ENCODE measurements around the gene INSYN2B. TPM values are rescaled to one million over a fixed set of nuclear protein-coding genes. Genes with fewer than 3 reads are reported as not detected.

Gene INSYN2B
- total and polyA plus RNA-seq, 12 donors, result 0.08 to 0.94 (median 0.62) TPM; not detected in 2

GRCh38 chr5:169997798-169998197 lies 17.5 kb upstream of the INSYN2B start:
- TF ChIP-seq CTCF (IDR thresholded peaks at IDR 0.05) (no peak), POLR2A (IDR thresholded peaks at IDR 0.05) (no peak)
- H3K36me3 ChIP-seq (replicated peaks in 1 of 2), result no peaks in the 10 kb centered on the region
- intact Hi-C loops (cut with DNase I), result no loop called here
- DNase-seq, result no peak
- no peaks in the 10 kb centered on the region for H3K27me3 ChIP-seq
- no peak overlapping the region for H3K27ac ChIP-seq
- no peaks in the 10 kb centered on the region for H3K9me3 ChIP-seq (replicated peaks in 1 of 3)
- WGBS, 4 donors, result 85 to 95% (median 90%) methylated on average over 3 of the region's 3 CpGs
- no peak overlapping the region for H3K4me3 ChIP-seq
- H3K4me1 ChIP-seq (replicated peaks in 1 of 2), result no peaks in the 10 kb centered on the region

GRCh38 chr5:169993485-169993790 lies 13.1 kb upstream of the INSYN2B start:
- H3K36me3 ChIP-seq (replicated peaks in 1 of 2), result no peaks in the 10 kb centered on the region
- H3K27ac ChIP-seq, result no peak overlapping the region
- H3K9me3 ChIP-seq (replicated peaks in 1 of 3), result no peaks in the 10 kb centered on the region
- TF ChIP-seq CTCF (IDR thresholded peaks at IDR 0.05), result no peak
- TF ChIP-seq POLR2A (IDR thresholded peaks at IDR 0.05), result no peak
- H3K4me3 ChIP-seq, result no peak overlapping the region
- H3K4me1 ChIP-seq (replicated peaks in 1 of 2), result no peaks in the 10 kb centered on the region
- DNase-seq, result no peak
- no peaks in the 10 kb centered on the region for H3K27me3 ChIP-seq
- 43 to 76% (median 59%) methylated on average over 2 of the region's 2 CpGs for WGBS, 4 donors
- intact Hi-C loops (cut with DNase I), result no loop called here

- H3K27ac ChIP-seq, result no peak overlapping the region
- no peaks in the 10 kb centered on the region for H3K36me3 ChIP-seq (replicated peaks in 1 of 2)
- WGBS, 4 donors, result 79 to 92% (median 90%) methylated on average over 2 of the region's 2 CpGs
- H3K9me3 ChIP-seq (replicated peaks in 1 of 3), result no peaks in the 10 kb centered on the region
- no peak overlapping the region for H3K4me3 ChIP-seq
- intact Hi-C loops (cut with DNase I), result no loop called here
- no peak for TF ChIP-seq CTCF (IDR thresholded peaks at IDR 0.05)
- no peak for TF ChIP-seq POLR2A (IDR thresholded peaks at IDR 0.05)
- no peaks in the 10 kb centered on the region for H3K4me1 ChIP-seq (replicated peaks in 1 of 2)
- H3K27me3 ChIP-seq, result no peaks in the 10 kb centered on the region
- no peak for DNase-seq
Measured at GRCh38 chr5:169992789-169993484, 12.6 kb upstream of the INSYN2B start.

GRCh38 chr5:169991115-169991869 lies 11.0 kb upstream of the INSYN2B start:
- DNase-seq, result no peak
- intact Hi-C loops (cut with DNase I), result no loop called here
- Histone ChIP-seq H3K9me3 (replicated peaks in 1 of 3) (no peaks in the 10 kb centered on the region), H3K27me3 (no peaks in the 10 kb centered on the region), H3K4me1 (replicated peaks in 1 of 2) (no peaks in the 10 kb centered on the region), H3K4me3 (no peak overlapping the region), H3K36me3 (replicated peaks in 1 of 2) (no peaks in the 10 kb centered on the region), H3K27ac (no peak overlapping the region)
- TF ChIP-seq CTCF (IDR thresholded peaks at IDR 0.05) (no peak), POLR2A (IDR thresholded peaks at IDR 0.05) (no peak)
- 85 to 92% (median 89%) methylated on average over 8 of the region's 8 CpGs for WGBS, 4 donors

All from adrenal gland (tissue), 12 donors.